Measurements from ENCODE around the gene GPR63. TPM values are rescaled to one million over a fixed set of nuclear protein-coding genes. Genes with fewer than 3 reads are reported as not detected.

The GPR63 gene
- total and polyA plus RNA-seq, 2 of the 13 experiments (the other 11 are each of a cell fraction or from before 2014, with no cell fraction given), result 0.01 to 0.02 TPM

DNA sequence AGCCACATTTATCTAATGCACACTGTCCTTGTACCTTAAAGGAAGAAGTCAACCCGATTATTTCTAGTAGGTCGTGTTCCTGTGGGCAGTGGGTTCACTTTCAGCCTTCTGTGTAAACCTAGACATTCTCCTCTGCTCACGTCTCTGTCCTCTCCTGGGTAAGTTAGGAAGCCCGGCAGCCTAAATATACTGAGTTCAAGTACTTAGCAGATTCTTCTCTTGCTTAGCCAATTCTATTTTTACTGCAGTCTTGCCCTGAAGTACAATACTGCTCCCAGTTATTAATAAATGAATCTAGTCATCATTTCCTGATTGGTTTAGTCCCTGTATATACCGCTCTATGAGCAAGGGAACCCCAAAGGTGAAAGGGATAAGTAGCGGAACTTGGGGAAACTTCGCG lies 14.6 kb upstream of the GPR63 start (continued):
- TF ChIP-seq ZNF614 (CRISPR knock-in tag; IDR thresholded peaks at IDR 0.05; ENCODE audit: borderline replicate concordance) (no peak), ZIK1 (CRISPR knock-in tag; IDR thresholded peaks at IDR 0.05; ENCODE audit: borderline replicate concordance, low read depth) (no peak), KAT7 (CRISPR knock-in tag; IDR thresholded peaks at IDR 0.05; ENCODE audit: borderline replicate concordance) (no peak)

GRCh38 chr6:96849615-96850014 lies 12.3 kb upstream of the GPR63 start:
- BruUV-seq (replicated peaks), result no TSS peak
- no peak for FAIRE-seq
- in situ Hi-C loops (cut with HindIII; ENCODE audit: extremely low pct_ligation_motif_present, low pct_unique_long_range_greater_than_20kb), result no loop called here
- TF ChIP-seq, protein P1, sequence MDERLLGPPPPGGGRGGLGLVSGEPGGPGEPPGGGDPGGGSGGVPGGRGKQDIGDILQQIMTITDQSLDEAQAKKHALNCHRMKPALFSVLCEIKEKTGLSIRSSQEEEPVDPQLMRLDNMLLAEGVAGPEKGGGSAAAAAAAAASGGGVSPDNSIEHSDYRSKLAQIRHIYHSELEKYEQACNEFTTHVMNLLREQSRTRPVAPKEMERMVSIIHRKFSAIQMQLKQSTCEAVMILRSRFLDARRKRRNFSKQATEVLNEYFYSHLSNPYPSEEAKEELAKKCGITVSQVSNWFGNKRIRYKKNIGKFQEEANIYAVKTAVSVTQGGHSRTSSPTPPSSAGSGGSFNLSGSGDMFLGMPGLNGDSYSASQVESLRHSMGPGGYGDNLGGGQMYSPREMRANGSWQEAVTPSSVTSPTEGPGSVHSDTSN (CRISPR knock-in tag; IDR thresholded peaks at IDR 0.05), result no peak
- no peak for TF ChIP-seq ZNF644 (CRISPR knock-in tag; IDR thresholded peaks at IDR 0.05; ENCODE audit: low read depth)
- TF ChIP-seq ELF3 (CRISPR knock-in tag; IDR thresholded peaks at IDR 0.05), result no peak
- TF ChIP-seq ZNF777 (CRISPR knock-in tag; IDR thresholded peaks at IDR 0.05), result no peak
- no peak for TF ChIP-seq HNF4G (IDR thresholded peaks at IDR 0.05; ENCODE audit: borderline replicate concordance, low read depth, low read length)
- no peak for TF ChIP-seq HNF4G (CRISPR knock-in tag; IDR thresholded peaks at IDR 0.05; ENCODE audit: borderline replicate concordance, low read depth)
- TF ChIP-seq JUND (CRISPR knock-in tag; IDR thresholded peaks at IDR 0.05), result no peak
- no peak for TF ChIP-seq PLRG1 (conservative IDR thresholded peaks at IDR 0.05)
- TF ChIP-seq IRX3 (CRISPR knock-in tag; IDR thresholded peaks at IDR 0.05; ENCODE audit: borderline replicate concordance, low read depth), result no peak
- TF ChIP-seq, protein P2, sequence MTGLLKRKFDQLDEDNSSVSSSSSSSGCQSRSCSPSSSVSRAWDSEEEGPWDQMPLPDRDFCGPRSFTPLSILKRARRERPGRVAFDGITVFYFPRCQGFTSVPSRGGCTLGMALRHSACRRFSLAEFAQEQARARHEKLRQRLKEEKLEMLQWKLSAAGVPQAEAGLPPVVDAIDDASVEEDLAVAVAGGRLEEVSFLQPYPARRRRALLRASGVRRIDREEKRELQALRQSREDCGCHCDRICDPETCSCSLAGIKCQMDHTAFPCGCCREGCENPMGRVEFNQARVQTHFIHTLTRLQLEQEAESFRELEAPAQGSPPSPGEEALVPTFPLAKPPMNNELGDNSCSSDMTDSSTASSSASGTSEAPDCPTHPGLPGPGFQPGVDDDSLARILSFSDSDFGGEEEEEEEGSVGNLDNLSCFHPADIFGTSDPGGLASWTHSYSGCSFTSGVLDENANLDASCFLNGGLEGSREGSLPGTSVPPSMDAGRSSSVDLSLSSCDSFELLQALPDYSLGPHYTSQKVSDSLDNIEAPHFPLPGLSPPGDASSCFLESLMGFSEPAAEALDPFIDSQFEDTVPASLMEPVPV (CRISPR knock-in tag; IDR thresholded peaks at IDR 0.05), result no peak
- no peak for TF ChIP-seq ZSCAN29 (CRISPR knock-in tag; conservative IDR thresholded peaks at IDR 0.05)
- no peak for TF ChIP-seq FUBP1 (CRISPR knock-in tag; IDR thresholded peaks at IDR 0.05; ENCODE audit: borderline replicate concordance)
- no peak for TF ChIP-seq PITX1 (CRISPR knock-in tag; IDR thresholded peaks at IDR 0.05)
- TF ChIP-seq PRDM10 (CRISPR knock-in tag; IDR thresholded peaks at IDR 0.05; ENCODE audit: low read depth), result no peak

More at GRCh38 chr6:96849615-96850014, 12.3 kb upstream of the GPR63 start:
- DNase-seq (ENCODE audit: low spot score), result no peak
- Histone ChIP-seq H3K27me3 (ENCODE audit: control insufficient read depth in 1 of 2, insufficient read depth in 2 of 2, low read length in 2 of 2) (no peaks in the 10 kb centered on the region), H3K9ac (ENCODE audit: insufficient read depth, low read depth, low read length) (no peak overlapping the region), H3K4me3 (replicated peaks in 1 of 3; ENCODE audit: insufficient read depth in 1 of 3, low read depth in 2 of 3, low read length in 3 of 3) (no peak overlapping the region), H3K4me1 (ENCODE audit: insufficient read depth, low read length) (no peaks in the 10 kb centered on the region), H3K4me2 (ENCODE audit: low read depth, low read length) (no peak overlapping the region), H3K9me3 (ENCODE audit: low read length) (no peaks in the 10 kb centered on the region), H2AFZ (ENCODE audit: low read length) (no peak overlapping the region), H3K36me3 (replicated peaks in 1 of 2; ENCODE audit: control insufficient read depth in 1 of 2, insufficient read depth in 2 of 2, low read length in 2 of 2) (no peaks in the 10 kb centered on the region), H3K27ac (ENCODE audit: extremely low read length, insufficient read depth, low read length) (no peak overlapping the region), H3K79me2 (ENCODE audit: insufficient read depth, low read length) (no peaks in the 10 kb centered on the region), H4K20me1 (ENCODE audit: insufficient read depth, low read length) (no peaks in the 10 kb centered on the region)
- WGBS (ENCODE audit: low lambda C conversion rate), result 2% methylated on average over 2 of the region's 2 CpGs
- intact Hi-C loops (cut with micrococcal nuclease; ENCODE audit: unreplicated experiment), result no loop called here
- ChIA-PET POLR2A (no interaction called here), CTCF (ENCODE audit: low intra/inter-chr PET ratio, low total read pairs) (no interaction called here)
- no peak for ATAC-seq
